GF-D8 (cell line): ENCODE measurements around the gene TMEM229A.
"Not testable (repeated sequence)": the region's sequence is repeated elsewhere in the genome, so short reads cannot be mapped to it uniquely, and the experiment has no call there.

ENCODE experiments used
- DNase-seq: peaks from one replicate; lab custom pipeline; 2025; lab: John Stamatoyannopoulos, UW

TMEM229A gene

GRCh38 chr7:124033095-124033806, 384 bp upstream of the TMEM229A start:
- no peak for DNase-seq

GRCh38 chr7:124031919-124032318, 948 bp downstream of the TMEM229A start:
- DNase-seq: no peak

GRCh38 chr7:124031406-124031805, 1.5 kb downstream of the TMEM229A start:
- DNase-seq: no peak

- no peak for DNase-seq
Observed at GRCh38 chr7:124030964-124031363, 1.9 kb downstream of the TMEM229A start.

GRCh38 chr7:124029396-124030188, 3.3 kb downstream of the TMEM229A start:
- DNase-seq: no peak

GRCh38 chr7:124027236-124027635, 5.6 kb downstream of the TMEM229A start:
- no peak for DNase-seq

- DNase-seq: not testable (repeated sequence)
Observed at GRCh38 chr7:124024329-124024728, 8.5 kb downstream of the TMEM229A start.

- DNase-seq: no peak
Observed at GRCh38 chr7:124022551-124022950, 10.3 kb downstream of the TMEM229A start.

- DNase-seq: no peak
Observed at GRCh38 chr7:124020060-124020459, 12.8 kb downstream of the TMEM229A start.

GRCh38 chr7:124013306-124013705, 19.6 kb downstream of the TMEM229A start:
- no peak for DNase-seq

GRCh38 chr7:124012864-124013263, 20.0 kb downstream of the TMEM229A start:
- DNase-seq: no peak

GRCh38 chr7:124009321-124009720, 23.5 kb downstream of the TMEM229A start:
- DNase-seq: no peak

- DNase-seq: not testable (repeated sequence)
Observed at GRCh38 chr7:124008296-124008695, 24.6 kb downstream of the TMEM229A start.

GRCh38 chr7:123999703-124000102, 33.2 kb downstream of the TMEM229A start:
- no peak for DNase-seq

GRCh38 chr7:123998921-123999320, 33.9 kb downstream of the TMEM229A start:
- no peak for DNase-seq

- no peak for DNase-seq
Observed at GRCh38 chr7:123996327-123996625, 36.6 kb downstream of the TMEM229A start.

GRCh38 chr7:123995617-123996326, 37.1 kb downstream of the TMEM229A start:
- no peak for DNase-seq

GRCh38 chr7:123994449-123994848, 38.4 kb downstream of the TMEM229A start:
- DNase-seq: no peak

- no peak for DNase-seq
Observed at GRCh38 chr7:123993996-123994395, 38.9 kb downstream of the TMEM229A start.

GRCh38 chr7:123992913-123993518, 39.9 kb downstream of the TMEM229A start:
- DNase-seq: no peak

GRCh38 chr7:123987445-123987844, 45.4 kb downstream of the TMEM229A start:
- DNase-seq: no peak
